ENCODE data around the gene FBXL17. TPM values are rescaled to one million over a fixed set of nuclear protein-coding genes. Genes with fewer than 3 reads are reported as not detected.

The FBXL17 gene
- total and polyA plus RNA-seq, 2 of the 4 experiments (the other 2 are of a cell fraction), result 3.9 to 8.1 TPM

DNA sequence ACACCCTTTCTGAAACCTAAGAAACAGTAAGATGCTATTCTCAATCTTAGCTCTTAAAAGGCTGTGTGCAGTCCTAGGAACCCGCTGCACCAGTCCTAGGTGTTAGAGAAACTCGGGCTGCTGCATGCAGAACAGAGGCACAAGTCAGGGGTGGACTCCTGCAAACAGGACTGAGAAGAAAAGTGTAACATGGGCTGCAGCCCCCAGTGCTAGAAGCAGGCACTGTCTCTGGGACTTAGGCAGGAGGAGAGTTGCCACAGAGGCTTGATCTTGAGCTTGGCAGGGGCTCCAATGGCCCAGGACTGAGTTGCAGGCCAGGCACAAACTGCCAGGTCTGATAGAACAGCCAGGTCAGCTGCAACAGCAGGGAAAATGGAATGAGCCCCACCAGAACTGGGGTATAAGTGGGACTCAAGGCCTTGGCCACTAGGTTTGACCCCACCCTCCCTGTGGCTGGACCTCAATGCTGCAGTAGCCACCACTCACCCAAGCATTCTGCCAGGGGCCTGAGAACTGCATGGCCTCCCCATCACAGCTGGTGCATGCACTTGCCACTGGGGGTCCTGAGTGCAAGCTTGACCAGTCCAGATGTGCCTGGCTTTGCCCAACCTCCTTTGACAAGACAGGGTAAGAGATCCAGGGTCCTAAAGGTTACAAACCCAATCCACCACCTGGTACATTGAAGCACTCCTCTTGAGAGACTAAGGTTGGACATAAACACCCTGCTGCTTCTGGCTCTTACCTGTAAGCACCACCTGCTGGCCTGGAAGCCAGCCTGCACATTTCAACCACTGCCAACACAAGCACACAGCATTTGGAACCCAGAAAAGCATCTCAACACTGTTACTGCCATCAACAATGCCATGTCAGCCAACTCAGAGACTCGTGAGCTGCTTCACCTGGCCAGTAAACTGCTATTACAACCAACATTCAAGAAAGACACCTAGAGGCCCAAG lies 103.3 kb downstream of the FBXL17 start:
- H2BK20ac ChIP-seq (ENCODE audit: low read depth, low read length), result no peak overlapping the region
- H4K5ac ChIP-seq (ENCODE audit: low read depth, low read length), result no peak overlapping the region
- H3K27me3 ChIP-seq (ENCODE audit: control insufficient read depth, insufficient read depth, low read length), result no peaks in the 10 kb centered on the region
- peaks cover 7 to 8% of the 10 kb centered on the region in 2 experiments; a peak in 3 of 4 replicates for H3K79me1 ChIP-seq (ENCODE audit: low read depth in 1 of 2, low read length in 2 of 2)
- WGBS, 2 experiments (ENCODE audit: extremely low coverage in 2 of 2, insufficient read length in 1 of 2), result 71% methylated on average over 1 of the region's 3 CpGs; no CpG with 5 or more reads in 1 of the 2 experiments
- no peak overlapping the region for H2AK5ac ChIP-seq (ENCODE audit: low read depth, low read length)
- no peaks in the 10 kb centered on the region for H3K36me3 ChIP-seq (ENCODE audit: control insufficient read depth, insufficient read depth, low read length)
- H3K9ac ChIP-seq (ENCODE audit: low read depth, low read length), result no peak overlapping the region
- no peak overlapping the region for H3K56ac ChIP-seq (ENCODE audit: extremely low read depth, insufficient read depth, low read length)
- intact Hi-C loops (cut with micrococcal nuclease) (no loop called here), in situ Hi-C loops (cut with MboI; ENCODE audit: low sequenced_read_pairs) (no loop called here), dilution Hi-C loops (cut with HindIII; ENCODE audit: low sequenced_read_pairs, unreplicated experiment) (no loop called here)
- BruUV-seq (replicated peaks), result no TSS peak
- H2AK9ac ChIP-seq (replicated peaks; ENCODE audit: low read depth, low read length, poor library complexity), result no peak overlapping the region
- no peak overlapping the region for H2AFZ ChIP-seq (replicated peaks; ENCODE audit: low read length, poor library complexity)
- H2BK15ac ChIP-seq (ENCODE audit: low read depth, low read length), result no peak overlapping the region
- no peak overlapping the region for H3K23ac ChIP-seq (ENCODE audit: low read depth, low read length)
- H3K9me1 ChIP-seq (ENCODE audit: insufficient read depth, low read length), result no peaks in the 10 kb centered on the region
- H4K8ac ChIP-seq (ENCODE audit: low read depth in 2 of 2, low read length in 2 of 2), result no peak overlapping the region
- DNase-seq, result no peak
- H3K4me3 ChIP-seq (ENCODE audit: insufficient read depth, low read depth, low read length), result no peak overlapping the region
- no peak overlapping the region for H4K91ac ChIP-seq (ENCODE audit: insufficient read depth, low read depth, low read length)
- ChIA-PET POLR2A (ENCODE audit: unreplicated experiment) (no interaction called here), CTCF (interaction anchor here (0.5 kb wide), 1 partner anchor 133 kb away, joined by 3 read pairs; no protein-coding TSS in a partner anchor)
- H3K18ac ChIP-seq (ENCODE audit: low read depth, low read length), result no peak overlapping the region
- no peaks in the 10 kb centered on the region for H4K20me1 ChIP-seq (ENCODE audit: insufficient read depth, low read length)
- no peak overlapping the region for H3K4ac ChIP-seq (ENCODE audit: low read depth, low read length)
- no peak for ATAC-seq (ENCODE audit: low read depth)
- H3K14ac ChIP-seq (replicated peaks; ENCODE audit: low read depth, low read length), result no peak overlapping the region
- H3K4me1 ChIP-seq (ENCODE audit: control insufficient read depth, insufficient read depth, low read length), result 0 out of 2 replicates have a peak, but pooled peaks cover 2% of the 10 kb centered on the region
- no peaks in the 10 kb centered on the region for H3K9me3 ChIP-seq (ENCODE audit: control insufficient read depth, insufficient read depth, low read length)
- no peak overlapping the region for H2BK5ac ChIP-seq (ENCODE audit: low read depth, low read length, poor library complexity, severe bottlenecking)
- H3K4me2 ChIP-seq (ENCODE audit: low read depth, low read length), result no peak overlapping the region
- H3K27ac ChIP-seq (ENCODE audit: insufficient read depth, low read length), result no peak overlapping the region
- TF ChIP-seq SMC3 (IDR thresholded peaks at IDR 0.05; ENCODE audit: low read depth, low read length) (no peak), FOS (IDR thresholded peaks at IDR 0.05; ENCODE audit: low read depth, low read length) (no peak), RFX5 (IDR thresholded peaks at IDR 0.05; ENCODE audit: low read depth, low read length) (no peak), CHD1 (IDR thresholded peaks at IDR 0.05; ENCODE audit: low read depth, low read length) (no peak), NFE2L2 (IDR thresholded peaks at IDR 0.05; ENCODE audit: low read depth, low read length) (no peak), MAFK (IDR thresholded peaks at IDR 0.05; ENCODE audit: low read depth, low read length) (no peak), MXI1 (IDR thresholded peaks at IDR 0.05; ENCODE audit: borderline replicate concordance, low read depth, low read length) (no peak)
- H2BK120ac ChIP-seq (ENCODE audit: low read depth, low read length), result no peak overlapping the region

All from IMR-90 (cell line).